HEK293 (cell line): Measurements from ENCODE around the gene TTC24.
"Not testable (repeated sequence)": the region's sequence is repeated elsewhere in the genome, so short reads cannot be mapped to it uniquely, and the experiment has no call there.

Experiments used
- CTCF ChIA-PET: fragments of 350-600 bp; formaldehyde crosslinking; extraction: SDS; loops from one replicate; lab custom pipeline; 2021; ENCODE audit warnings: antibody characterized with exemption; lab: Yijun Ruan, JAX
- POLR2A ChIA-PET: fragments of 300-600 bp; formaldehyde crosslinking; extraction: SDS; loops from one replicate; lab custom pipeline; 2020; ENCODE audit warnings: antibody characterized with exemption, inconsistent platforms; lab: Yijun Ruan, JAX
- H3K27ac ChIP-seq: fragments of 200-500 bp; sonication (Bioruptor generic); 2 replicates; pipeline ENCODE4 v1.5.1; 2014; ENCODE audit warnings: low read depth, low read length, control low read depth, inconsistent platforms; ENCODE audit errors: extremely low read depth
- H3K36me3 ChIP-seq, 2 experiments: fragments of 200-500 bp in 1 of 2; sonication (Bioruptor generic) in 1 of 2; 1 replicate in 1 of 2; 2 replicates in 1 of 2; pipeline ENCODE4 v1.5.1; 2014 to 2017; ENCODE audit warnings: inconsistent platforms in 2 of 2, low read length in 2 of 2; ENCODE audit not compliant: control insufficient read depth in 2 of 2, insufficient read depth in 1 of 2
- H3K4me1 ChIP-seq: fragments of 200-500 bp; sonication (Bioruptor generic); 2 replicates; pipeline ENCODE4 v1.5.1; 2014; ENCODE audit warnings: mild to moderate bottlenecking, low read length, inconsistent platforms; ENCODE audit not compliant: control insufficient read depth, insufficient read depth
- H3K4me3 ChIP-seq: 2 replicates; pipeline ENCODE4 v1.5.1; 2011; ENCODE audit warnings: low read depth, mild to moderate bottlenecking, control low read depth, low read length, moderate library complexity
- H3K9me3 ChIP-seq: fragments of 200-500 bp; sonication (Bioruptor generic); 2 replicates; pipeline ENCODE4 v1.5.1; 2014; ENCODE audit warnings: low read depth, low read length, inconsistent platforms; ENCODE audit not compliant: control insufficient read depth, insufficient read depth
- CTCF ChIP-seq: fragments of 450-650 bp; formaldehyde crosslinking; IDR thresholded peaks from 2 replicates; pipeline ENCODE4 v1.5.1; 2016; ENCODE audit warnings: missing biosample characterization, missing genetic modification characterization
- MEIS1 ChIP-seq: sonication (generic); formaldehyde crosslinking; IDR thresholded peaks from 2 replicates; pipeline ENCODE4 v1.8.1; 2022; ENCODE audit warnings: missing genetic modification reagents, mild to moderate bottlenecking, borderline replicate concordance
- PRDM1 ChIP-seq: fragments of 450-650 bp; formaldehyde crosslinking; IDR thresholded peaks from 2 replicates; pipeline ENCODE4; 2016; ENCODE audit warnings: missing biosample characterization, missing genetic modification characterization
- PRDM10 ChIP-seq: fragments of 450-650 bp; formaldehyde crosslinking; IDR thresholded peaks from 2 replicates; pipeline ENCODE4 v1.5.1; 2016; ENCODE audit warnings: missing biosample characterization, missing genetic modification characterization
- ZBTB6 ChIP-seq: fragments of 450-650 bp; formaldehyde crosslinking; IDR thresholded peaks from 2 replicates; pipeline ENCODE4 v1.5.1; 2017; ENCODE audit warnings: missing biosample characterization, missing genetic modification characterization
- ZIC2 ChIP-seq: fragments of 450-650 bp; formaldehyde crosslinking; IDR thresholded peaks from 2 replicates; pipeline ENCODE4 v1.5.1; 2016; ENCODE audit warnings: missing biosample characterization, missing genetic modification characterization
- ZNF121 ChIP-seq: fragments of 450-650 bp; formaldehyde crosslinking; IDR thresholded peaks from 2 replicates; pipeline ENCODE4 v1.5.1; 2016; ENCODE audit warnings: missing biosample characterization, missing genetic modification characterization
- ZNF132 ChIP-seq: fragments of 450-650 bp; formaldehyde crosslinking; IDR thresholded peaks from 2 replicates; pipeline ENCODE4 v1.5.1; 2017; ENCODE audit warnings: missing biosample characterization, missing genetic modification characterization, borderline replicate concordance
- ZNF2 ChIP-seq: fragments of 450-650 bp; formaldehyde crosslinking; IDR thresholded peaks from 2 replicates; pipeline ENCODE4 v1.5.1; 2016; ENCODE audit warnings: missing biosample characterization, missing genetic modification characterization
- ZNF211 ChIP-seq: fragments of 450-650 bp; formaldehyde crosslinking; IDR thresholded peaks from 2 replicates; pipeline ENCODE4 v1.5.1; 2016; ENCODE audit warnings: low read depth, missing biosample characterization, missing genetic modification characterization
- ZNF37A ChIP-seq: fragments of 450-650 bp; IDR thresholded peaks from 2 replicates; pipeline ENCODE4 v1.5.1; 2018; ENCODE audit warnings: missing biosample characterization, missing genetic modification characterization
- ZNF433 ChIP-seq: fragments of 450-650 bp; formaldehyde crosslinking; IDR thresholded peaks from 2 replicates; pipeline ENCODE4 v1.5.1; 2016; ENCODE audit warnings: missing biosample characterization, missing genetic modification characterization, low read depth
- ZNF449 ChIP-seq: fragments of 450-650 bp; formaldehyde crosslinking; IDR thresholded peaks from 2 replicates; pipeline ENCODE4 v1.5.1; 2017; ENCODE audit warnings: missing biosample characterization, mild to moderate bottlenecking, missing genetic modification characterization, moderate library complexity
- ZNF488 ChIP-seq: fragments of 450-650 bp; formaldehyde crosslinking; IDR thresholded peaks from 2 replicates; pipeline ENCODE4 v1.5.1; 2016; ENCODE audit warnings: missing biosample characterization, missing genetic modification characterization
- ZNF549 ChIP-seq: fragments of 450-650 bp; IDR thresholded peaks from 2 replicates; pipeline ENCODE4 v1.5.1; 2018; ENCODE audit warnings: missing biosample characterization, missing genetic modification characterization, mild to moderate bottlenecking, inconsistent platforms, moderate library complexity
- ZNF621 ChIP-seq: fragments of 450-650 bp; formaldehyde crosslinking; IDR thresholded peaks from 2 replicates; pipeline ENCODE4 v1.5.1; 2017; ENCODE audit warnings: missing biosample characterization, missing genetic modification characterization
- ZNF639 ChIP-seq: fragments of 450-650 bp; formaldehyde crosslinking; IDR thresholded peaks from 2 replicates; pipeline ENCODE4 v1.5.1; 2016; ENCODE audit warnings: missing biosample characterization, missing genetic modification characterization
- ZNF654 ChIP-seq: fragments of 450-650 bp; formaldehyde crosslinking; IDR thresholded peaks from 2 replicates; pipeline ENCODE4 v1.5.1; 2016; ENCODE audit warnings: low read depth, missing biosample characterization, missing genetic modification characterization
- ZNF658 ChIP-seq: fragments of 450-650 bp; formaldehyde crosslinking; IDR thresholded peaks from 2 replicates; pipeline ENCODE4; 2016; ENCODE audit warnings: missing biosample characterization, missing genetic modification characterization
- ZNF791 ChIP-seq: fragments of 450-650 bp; formaldehyde crosslinking; IDR thresholded peaks from 2 replicates; pipeline ENCODE4 v1.5.1; 2016; ENCODE audit warnings: missing biosample characterization, missing genetic modification characterization

TTC24 gene

GRCh38 chr1:156629823-156630449 lies 50.4 kb downstream of the TTC24 start:
- Histone ChIP-seq H3K36me3 (no peaks in the 10 kb centered on the region), H3K4me1 (no peaks in the 10 kb centered on the region), H3K4me3 (no peak overlapping the region), H3K9me3 (no peaks in the 10 kb centered on the region), H3K27ac (no peak overlapping the region)
- POLR2A ChIA-PET: interaction anchor here (0.9 kb wide), 1 partner anchor 14 kb away, joined by 3 read pairs; no protein-coding TSS in a partner anchor
- TF ChIP-seq ZNF2 (tag by site-specific recombination) (no peak), ZNF549 (tag by site-specific recombination) (no peak), PRDM1 (tag by site-specific recombination) (no peak), PRDM10 (peak; percentile 75), ZNF488 (tag by site-specific recombination) (no peak), ZBTB6 (tag by site-specific recombination) (peak; percentile 69; the same call in 1 of the 2 replicates), ZNF121 (tag by site-specific recombination) (peak; percentile 66; the same call in 1 of the 2 replicates)
- CTCF ChIA-PET: interaction anchor here (1.0 to 14.1 kb wide), 10 partner anchors 10 to 96 kb away, joined by 3 to 294 read pairs (median 4); partner anchors contain the start of gene HAPLN2

- CTCF ChIA-PET: interaction anchor here (0.6 to 14.1 kb wide), 7 partner anchors 9 to 58 kb away, joined by 3 to 294 read pairs (median 4); no protein-coding TSS in a partner anchor
- H3K4me3 ChIP-seq, H3K4me1 ChIP-seq, H3K36me3 ChIP-seq, H3K27ac ChIP-seq, POLR2A ChIA-PET, H3K9me3 ChIP-seq: not testable (repeated sequence)
Measured at GRCh38 chr1:156631152-156631551, 51.6 kb downstream of the TTC24 start.

GRCh38 chr1:156632355-156632754 lies 52.8 kb downstream of the TTC24 start:
- no peaks in the 10 kb centered on the region for H3K4me1 ChIP-seq
- H3K4me3 ChIP-seq: no peak overlapping the region
- ChIA-PET CTCF (interaction anchor here (1.1 to 14.1 kb wide), 2 partner anchors 12 to 26 kb away, joined by 3 to 294 read pairs; no protein-coding TSS in a partner anchor), POLR2A (no interaction called here)
- H3K9me3 ChIP-seq: no peaks in the 10 kb centered on the region
- H3K36me3 ChIP-seq: no peaks in the 10 kb centered on the region
- H3K27ac ChIP-seq: no peak overlapping the region
- TF ChIP-seq ZNF639 (tag by site-specific recombination) (no peak), ZNF449 (tag by site-specific recombination) (no peak), MEIS1 (no peak), ZNF654 (tag by site-specific recombination) (no peak), ZNF121 (tag by site-specific recombination) (no peak), ZNF132 (tag by site-specific recombination) (no peak), ZNF791 (tag by site-specific recombination) (no peak), ZNF621 (no peak), CTCF (no peak), ZNF37A (tag by site-specific recombination) (no peak), ZNF211 (no peak), ZNF433 (no peak), ZIC2 (tag by site-specific recombination) (no peak), ZNF658 (tag by site-specific recombination) (no peak)
